GM12801 (cell line): Measurements from ENCODE around the gene CDHR1.

Experiments
- CTCF ChIP-seq: IDR thresholded peaks from one replicate; pipeline ENCODE4 v1.5.1; 2011; ENCODE audit warnings: control low read depth; ENCODE audit not compliant: insufficient read length; ENCODE audit errors: extremely low read depth

The CDHR1 gene

GRCh38 chr10:84217746-84218145 lies 23.4 kb downstream of the CDHR1 start:
- TF ChIP-seq CTCF, result no peak

GRCh38 chr10:84221916-84222315 lies 27.6 kb downstream of the CDHR1 start:
- no peak for TF ChIP-seq CTCF

DNA sequence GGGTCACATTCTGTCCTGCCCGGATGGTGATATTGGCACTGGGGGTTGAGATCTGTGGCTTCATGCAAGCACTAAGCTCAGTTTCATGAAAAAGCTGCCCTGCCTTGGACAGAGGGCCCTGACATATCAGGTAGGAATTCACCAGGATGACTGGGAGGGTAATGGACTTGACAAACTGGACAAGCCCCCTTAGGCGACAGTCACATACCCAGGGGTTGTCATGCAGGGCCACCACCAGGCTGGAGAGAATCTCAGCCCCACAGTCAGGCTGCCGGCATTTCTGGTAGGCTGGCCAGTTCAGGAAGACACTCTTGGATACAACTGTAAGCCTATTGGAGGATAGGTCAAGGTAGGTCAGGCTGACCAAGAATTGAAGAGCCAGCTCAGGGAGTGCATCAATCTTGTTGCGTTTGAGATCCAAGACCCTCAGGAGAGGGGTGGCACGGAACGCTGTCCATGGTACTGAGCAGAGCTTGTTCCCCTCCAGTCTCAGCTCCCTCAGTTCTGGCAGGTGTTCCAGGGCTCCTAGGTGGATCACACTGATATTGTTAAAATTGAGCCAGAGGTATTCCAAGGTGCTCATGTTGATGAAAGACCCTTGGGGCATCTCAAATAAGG lies 30.2 kb downstream of the CDHR1 start:
- no peak for TF ChIP-seq CTCF

- TF ChIP-seq CTCF, result no peak
Measured at GRCh38 chr10:84225427-84226173, 31.3 kb downstream of the CDHR1 start, which contains the start of gene LRIT2. Gene LRIT2, minus strand, starts transcription at chr10:84225544. Its CDS starts 24 bp downstream, at chr10:84225520.

- no peak for TF ChIP-seq CTCF
Measured at GRCh38 chr10:84226616-84227015, 32.3 kb downstream of the CDHR1 start.

DNA sequence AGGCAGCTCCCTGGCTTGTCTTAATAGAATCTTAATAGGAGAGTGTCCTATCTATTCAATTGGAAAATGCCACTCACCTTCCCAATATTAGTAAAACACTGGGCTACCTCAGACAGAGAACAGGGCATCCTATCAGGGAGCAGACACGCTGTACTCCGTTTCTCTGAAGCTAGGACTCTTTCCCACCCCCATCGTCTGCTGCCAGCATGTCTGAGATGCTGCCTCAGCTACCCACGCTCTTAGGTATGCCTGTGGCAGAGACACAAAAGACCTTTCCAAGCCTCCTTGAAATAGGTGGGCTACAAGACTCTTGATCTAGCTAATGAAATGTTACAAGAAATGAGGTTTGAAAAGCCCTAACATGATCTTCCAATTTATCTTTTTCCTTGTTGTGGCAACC lies 33.5 kb downstream of the CDHR1 start:
- TF ChIP-seq CTCF, result no peak

DNA sequence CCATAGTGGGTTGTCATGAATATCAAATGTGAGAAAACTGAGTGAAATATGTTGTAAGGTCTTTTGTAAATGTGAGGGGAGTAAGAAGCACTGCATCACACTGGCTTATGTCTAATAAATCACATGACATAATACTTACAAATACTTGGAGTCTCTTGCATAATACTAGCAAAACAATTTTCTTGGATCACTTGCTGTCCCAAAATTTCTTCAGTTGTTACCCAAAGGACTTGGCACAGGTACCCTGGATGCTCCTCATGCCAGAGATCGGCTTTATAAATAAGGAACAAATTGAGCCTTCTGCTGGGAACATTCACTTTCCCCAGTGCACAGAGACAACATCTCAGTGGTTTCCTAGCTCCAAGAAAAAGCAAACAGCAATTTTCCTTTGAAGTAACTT lies 36.0 kb downstream of the CDHR1 start:
- TF ChIP-seq CTCF, result no peak
